CD14-positive monocyte (primary cell): ENCODE results near the gene EEF1AKMT2. TPM values are rescaled to one million over a fixed set of nuclear protein-coding genes. Genes with fewer than 3 reads are reported as not detected.
A peak's percentile ranks its signal among the peaks of the same experiment; 100 is the strongest.

Experiments used
- DNase-seq, 3 donors: peaks; one replicate each; pipeline ENCODE4 v3.0.0-alpha.2; 2011 to 2022
- H2AFZ ChIP-seq: 2 replicates; pipeline ENCODE4 v1.6.0; 2012; ENCODE audit warnings: mild to moderate bottlenecking, low read depth, low read length, inconsistent platforms; ENCODE audit not compliant: insufficient read depth, poor library complexity, severe bottlenecking
- H3K27ac ChIP-seq, 2 donors: 1 replicate in 1 of 2; 2 replicates in 1 of 2; pipeline ENCODE4 v1.5.1; 2012 to 2013; ENCODE audit warnings: low read length in 2 of 2, control low read depth in 1 of 2, inconsistent platforms in 1 of 2, low read depth in 1 of 2, mild to moderate bottlenecking in 1 of 2
- H3K27me3 ChIP-seq, 2 donors: one replicate each; pipeline versions ENCODE4 v1.6.0 to v1.6.1; 2011 to 2013; ENCODE audit warnings: low read length in 2 of 2; ENCODE audit not compliant: control insufficient read depth in 2 of 2, insufficient read depth in 2 of 2
- H3K36me3 ChIP-seq, 2 donors: replicated peaks in 1 of 2; 1 replicate in 1 of 2; 2 replicates in 1 of 2; pipeline versions ENCODE4 v1.5.1 to v1.6.1; 2012 to 2013; ENCODE audit warnings: low read length in 2 of 2, control low read depth in 1 of 2, inconsistent platforms in 1 of 2, mild to moderate bottlenecking in 1 of 2; ENCODE audit not compliant: insufficient read depth in 2 of 2, control insufficient read depth in 1 of 2
- H3K4me1 ChIP-seq, 2 donors: 1 replicate in 1 of 2; 2 replicates in 1 of 2; pipeline versions ENCODE4 v1.5.1 to v1.6.1; 2012 to 2013; ENCODE audit warnings: low read length in 2 of 2, control low read depth in 1 of 2, inconsistent platforms in 1 of 2, mild to moderate bottlenecking in 1 of 2, moderate library complexity in 1 of 2; ENCODE audit not compliant: insufficient read depth in 2 of 2, control insufficient read depth in 1 of 2
- H3K4me2 ChIP-seq: replicated peaks from 2 replicates; pipeline ENCODE3; 2012; ENCODE audit warnings: low read length, moderate library complexity, mild to moderate bottlenecking; ENCODE audit not compliant: poor library complexity, severe bottlenecking; ENCODE audit errors: extremely low read depth
- H3K4me3 ChIP-seq, 3 experiments: fragments of 200-600 bp in 1 of 3; sonication (generic) in 1 of 3; replicated peaks in 1 of 3; 1 replicate in 2 of 3; 2 replicates in 1 of 3; pipeline ENCODE4 v1.5.1; 2011 to 2013; ENCODE audit warnings: low read length in 3 of 3, mild to moderate bottlenecking in 3 of 3, control low read depth in 2 of 3, low read depth in 2 of 3, inconsistent platforms in 1 of 3, moderate library complexity in 1 of 3
- H3K79me2 ChIP-seq: 2 replicates; pipeline ENCODE4 v1.6.0; 2012; ENCODE audit warnings: mild to moderate bottlenecking, control low read depth, inconsistent platforms, low read length, moderate library complexity; ENCODE audit not compliant: insufficient read depth
- H3K9ac ChIP-seq: 2 replicates; pipeline ENCODE4 v1.6.0; 2017; ENCODE audit warnings: low read length, mild to moderate bottlenecking; ENCODE audit not compliant: insufficient read depth, poor library complexity, severe bottlenecking
- H3K9me3 ChIP-seq, 2 donors: replicated peaks in 1 of 2; 1 replicate in 1 of 2; 2 replicates in 1 of 2; pipeline versions ENCODE4 v1.5.1 to v1.6.1; 2012 to 2013; ENCODE audit warnings: low read length in 2 of 2, control low read depth in 1 of 2; ENCODE audit not compliant: control insufficient read depth in 1 of 2, insufficient read depth in 1 of 2
- H4K20me1 ChIP-seq: 2 replicates; pipeline ENCODE4 v1.6.0; 2012; ENCODE audit warnings: mild to moderate bottlenecking, low read length, control low read depth, moderate library complexity; ENCODE audit not compliant: insufficient read depth
- H3K27ac Mint-ChIP-seq, 7 donors: one replicate each; pipeline ENCODE4 v1.8.0; 2020; ENCODE audit warnings: mild to moderate bottlenecking in 7 of 7, mixed read lengths in 7 of 7, moderate library complexity in 6 of 7, inconsistent platforms in 2 of 7
- H3K27me3 Mint-ChIP-seq, 3 donors: one replicate each; pipeline ENCODE4 v1.8.0; 2021 to 2022; ENCODE audit warnings: low read depth in 3 of 3, mild to moderate bottlenecking in 3 of 3, mixed read lengths in 3 of 3, moderate library complexity in 3 of 3, inconsistent platforms in 1 of 3
- H3K36me3 Mint-ChIP-seq, 2 donors: one replicate each; pipeline ENCODE4 v1.8.0; 2020; ENCODE audit warnings: mixed read lengths in 2 of 2, inconsistent platforms in 1 of 2, mild to moderate bottlenecking in 1 of 2
- H3K4me1 Mint-ChIP-seq: one replicate; pipeline ENCODE4 v1.8.0; 2020; ENCODE audit warnings: mild to moderate bottlenecking, mixed read lengths
- H3K4me3 Mint-ChIP-seq, 2 donors: one replicate each; pipeline ENCODE4 v1.8.0; 2020; ENCODE audit warnings: mild to moderate bottlenecking in 2 of 2, mixed read lengths in 2 of 2, moderate library complexity in 1 of 2
- H3K9me3 Mint-ChIP-seq, 7 donors: one replicate each; pipeline ENCODE4 v1.8.0; 2020 to 2022; ENCODE audit warnings: mixed read lengths in 7 of 7, mild to moderate bottlenecking in 6 of 7, moderate library complexity in 6 of 7, inconsistent platforms in 2 of 7
- WGBS: methylation state at CpG from one replicate; pipeline ENCODE4 v1.1.5; 2013; ENCODE audit warnings: missing lambda C conversion rate; ENCODE audit not compliant: insufficient coverage; 5-methylcytosine and 5-hydroxymethylcytosine counted together
- intact Hi-C, 2 donors: fragments of 100-400 bp; cut with micrococcal nuclease; formaldehyde crosslinking; loops; one replicate each; pipeline versions ENCODE4 v1.15.0 to v1.15.1; 2023
- polyA plus RNA-seq, 3 donors: library from polyadenylated mRNA; depleted of rRNA in 1 of 3; unstranded in 2 of 3; stranded (reverse) in 1 of 3; fragments of 300-500 nt in 2 of 3; fragments of >200 nt in 1 of 3; fragmentation: Illumina TruSeq in 2 of 3; gene quantifications; 1 replicate in 2 of 3; 2 replicates in 1 of 3; pipeline ENCODE4 v1.2.3, GENCODE V29; 2012 to 2021
- TF ChIP-seq, protein P1 (sequence below): fragments of 200-600 bp; IDR thresholded peaks from one replicate; pipeline ENCODE4 v1.8.0; 2022; ENCODE audit warnings: antibody characterized with exemption, mild to moderate bottlenecking

EEF1AKMT2 gene
- polyA plus RNA-seq, 3 donors = 7.6 to 13.6 (median 8.2) TPM

DNA sequence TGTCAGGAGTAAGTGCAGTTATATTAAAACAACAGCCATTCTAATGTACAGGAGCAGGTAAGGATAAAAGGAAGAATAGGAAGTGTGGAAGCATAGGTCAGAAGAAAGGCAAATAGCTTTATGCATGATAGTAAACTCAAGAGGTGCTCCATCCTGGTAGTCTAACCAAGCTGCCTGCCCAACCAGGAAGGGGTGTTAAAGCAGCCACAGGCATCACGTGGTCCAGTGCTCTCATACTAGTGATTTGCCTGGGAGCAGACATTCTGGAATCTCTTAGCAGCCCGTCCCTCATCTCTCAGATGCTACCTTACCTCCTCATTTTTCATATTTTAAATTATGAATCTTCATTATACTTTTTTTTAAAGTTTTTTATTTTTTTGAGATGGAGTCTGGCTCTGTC is 28.4 kb upstream of the EEF1AKMT2 start:
- no peaks in the 10 kb centered on the region for H3K79me2 ChIP-seq
- H3K9ac ChIP-seq = no peak overlapping the region
- Mint-ChIP-seq H3K4me3 (no peak overlapping the region), H3K27ac (no peak overlapping the region), H3K4me1 (no peaks in the 10 kb centered on the region), H3K36me3 (peaks cover 51 to 87% of the 10 kb centered on the region in 2 donors), H3K9me3 (peaks cover 0 to 2% (median 0%) of the 10 kb centered on the region in 7 donors), H3K27me3 (no peaks in the 10 kb centered on the region)
- TF ChIP-seq, protein P1, sequence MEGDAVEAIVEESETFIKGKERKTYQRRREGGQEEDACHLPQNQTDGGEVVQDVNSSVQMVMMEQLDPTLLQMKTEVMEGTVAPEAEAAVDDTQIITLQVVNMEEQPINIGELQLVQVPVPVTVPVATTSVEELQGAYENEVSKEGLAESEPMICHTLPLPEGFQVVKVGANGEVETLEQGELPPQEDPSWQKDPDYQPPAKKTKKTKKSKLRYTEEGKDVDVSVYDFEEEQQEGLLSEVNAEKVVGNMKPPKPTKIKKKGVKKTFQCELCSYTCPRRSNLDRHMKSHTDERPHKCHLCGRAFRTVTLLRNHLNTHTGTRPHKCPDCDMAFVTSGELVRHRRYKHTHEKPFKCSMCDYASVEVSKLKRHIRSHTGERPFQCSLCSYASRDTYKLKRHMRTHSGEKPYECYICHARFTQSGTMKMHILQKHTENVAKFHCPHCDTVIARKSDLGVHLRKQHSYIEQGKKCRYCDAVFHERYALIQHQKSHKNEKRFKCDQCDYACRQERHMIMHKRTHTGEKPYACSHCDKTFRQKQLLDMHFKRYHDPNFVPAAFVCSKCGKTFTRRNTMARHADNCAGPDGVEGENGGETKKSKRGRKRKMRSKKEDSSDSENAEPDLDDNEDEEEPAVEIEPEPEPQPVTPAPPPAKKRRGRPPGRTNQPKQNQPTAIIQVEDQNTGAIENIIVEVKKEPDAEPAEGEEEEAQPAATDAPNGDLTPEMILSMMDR = no peak
- H3K4me2 ChIP-seq = no peak overlapping the region
- H3K4me3 ChIP-seq = no peak overlapping the region
- peaks cover 42 to 91% of the 10 kb centered on the region in 2 donors for H3K36me3 ChIP-seq
- intact Hi-C loops = loop anchor here in 1 of 2 donors (10.0 kb wide), 1 partner anchor 285 kb away; no protein-coding TSS in a partner anchor
- H3K9me3 ChIP-seq = no peaks in the 10 kb centered on the region
- H2AFZ ChIP-seq = no peak overlapping the region
- no peak overlapping the region for H3K27ac ChIP-seq
- no peaks in the 10 kb centered on the region for H4K20me1 ChIP-seq
- no peaks in the 10 kb centered on the region for H3K27me3 ChIP-seq
- no peaks in the 10 kb centered on the region for H3K4me1 ChIP-seq
- DNase-seq = no peak
- WGBS = no CpG with 5 or more reads among the region's 2 CpGs

DNA sequence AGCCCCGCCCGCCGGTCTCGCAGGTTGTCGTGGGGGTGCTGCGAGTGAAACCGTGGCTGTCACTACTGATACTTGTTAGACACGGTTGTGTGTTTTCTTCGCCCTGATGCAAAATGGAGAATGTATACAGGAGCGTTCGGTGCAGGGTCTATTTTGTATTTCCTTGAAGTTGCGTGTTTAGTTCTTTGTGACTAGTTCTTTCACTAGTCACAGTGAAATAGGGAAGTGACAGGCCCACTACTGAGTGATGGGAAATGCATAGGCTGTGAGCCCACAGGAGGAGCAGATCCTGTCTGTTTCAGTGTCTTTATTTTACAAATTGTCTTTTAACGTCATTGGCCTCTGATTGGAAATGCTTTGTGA is 10.6 kb upstream of the EEF1AKMT2 start:
- 0% methylated on average over 13 of the region's 13 CpGs for WGBS
- H3K36me3 Mint-ChIP-seq = peaks cover 0 to 12% of the 10 kb centered on the region in 2 donors
- Histone ChIP-seq H3K9me3 (no peaks in the 10 kb centered on the region), H4K20me1 (peaks cover 19% of the 10 kb centered on the region), H3K9ac (peak overlapping the region; percentile 100), H3K79me2 (peaks cover 45% of the 10 kb centered on the region), H3K4me3 (peak overlapping the region; percentile 83 to 95 (median 85)), H3K4me1 (peaks cover 14 to 17% of the 10 kb centered on the region in 2 donors), H3K36me3 (peaks cover under 1 to 4% of the 10 kb centered on the region in 2 donors), H3K27ac (peak overlapping the region; percentile 96 to 99), H3K4me2 (peak overlapping the region; percentile 79), H2AFZ (peak overlapping the region; percentile 83), H3K27me3 (no peaks in the 10 kb centered on the region)
- peaks cover 0 to 12% (median 1%) of the 10 kb centered on the region in 3 donors for H3K27me3 Mint-ChIP-seq
- peak overlapping the region; percentile 93 to 98 (median 96) for H3K27ac Mint-ChIP-seq
- peak; percentile 72 to 87 (median 74) for DNase-seq
- peaks cover 9% of the 10 kb centered on the region for H3K4me1 Mint-ChIP-seq
- H3K9me3 Mint-ChIP-seq = no peaks in the 10 kb centered on the region
- intact Hi-C loops = loop anchor here in 1 of 2 donors (10.0 kb wide), 2 partner anchors 113 to 1647 kb away; partner anchors contain the start of gene BUB3
- TF ChIP-seq, protein P1 = no peak
- peak overlapping the region; percentile 93 to 95 for H3K4me3 Mint-ChIP-seq
